ENCODE measurements around the gene STAG2. TPM values are rescaled to one million over a fixed set of nuclear protein-coding genes. Genes with fewer than 3 reads are reported as not detected.

STAG2 gene
- total RNA-seq, 1 experiment from 2014 or later: 42.8 TPM

GRCh38 chrX:123975180-123975579 is 13.7 kb downstream of the STAG2 start:
- no peak for DNase-seq (ENCODE audit: low spot score)

GRCh38 chrX:123976706-123977316 is 15.3 kb downstream of the STAG2 start:
- DNase-seq (ENCODE audit: low spot score): no peak

GRCh38 chrX:123983240-123983639 is 21.7 kb downstream of the STAG2 start:
- DNase-seq (ENCODE audit: low spot score): no peak

DNA sequence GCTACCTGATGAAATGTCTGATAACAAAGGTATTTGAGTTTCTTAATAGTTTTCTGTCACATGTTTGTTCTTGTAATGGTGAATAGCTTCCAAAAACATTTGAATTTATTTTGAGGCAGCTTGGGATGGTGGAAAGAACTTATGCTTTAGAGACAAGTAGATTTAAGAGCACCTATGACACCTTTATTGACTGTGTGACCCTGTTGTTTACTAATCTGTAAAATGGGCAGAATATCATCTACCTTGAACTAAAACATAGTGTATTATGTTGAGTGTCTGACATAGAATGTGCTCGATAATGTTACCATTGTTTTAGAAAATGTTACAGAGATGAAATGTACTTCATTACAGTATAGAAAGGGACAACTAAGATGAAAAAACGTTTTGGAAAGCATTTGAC is 24.9 kb downstream of the STAG2 start:
- DNase-seq (ENCODE audit: low spot score): no peak

DNA sequence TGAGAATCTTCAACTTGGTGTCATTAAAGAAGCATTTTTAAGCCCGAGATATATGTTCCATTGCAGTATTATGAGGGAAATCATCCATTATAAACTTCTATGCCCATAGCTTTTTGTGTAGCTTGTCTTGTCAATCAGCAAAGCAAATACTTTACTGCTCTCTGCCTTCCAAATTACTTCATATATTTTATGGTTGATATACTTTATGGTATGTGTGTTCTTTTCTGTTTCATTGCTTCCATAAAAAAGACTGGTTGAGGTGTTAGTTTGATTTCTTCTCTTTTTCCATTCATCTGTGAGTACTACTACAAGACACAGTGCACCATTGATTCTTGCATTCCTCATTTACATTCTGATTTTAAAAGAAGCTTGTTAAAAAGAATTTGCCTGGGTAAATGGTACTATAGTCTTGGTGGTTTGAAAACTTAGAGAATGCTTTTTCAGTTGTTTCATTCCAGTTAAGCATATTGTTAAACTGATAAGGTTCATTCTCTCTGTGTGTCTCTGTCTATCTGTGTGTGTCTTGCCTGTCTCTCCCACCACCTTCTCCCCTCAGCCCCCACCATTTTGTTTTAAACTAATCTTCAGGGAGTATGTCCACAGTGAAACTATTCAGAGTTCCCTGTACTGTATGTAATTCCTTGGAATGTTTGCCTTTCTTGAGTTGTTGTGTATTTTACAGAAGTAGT is 27.1 kb downstream of the STAG2 start:
- no peak for DNase-seq (ENCODE audit: low spot score)

DNA sequence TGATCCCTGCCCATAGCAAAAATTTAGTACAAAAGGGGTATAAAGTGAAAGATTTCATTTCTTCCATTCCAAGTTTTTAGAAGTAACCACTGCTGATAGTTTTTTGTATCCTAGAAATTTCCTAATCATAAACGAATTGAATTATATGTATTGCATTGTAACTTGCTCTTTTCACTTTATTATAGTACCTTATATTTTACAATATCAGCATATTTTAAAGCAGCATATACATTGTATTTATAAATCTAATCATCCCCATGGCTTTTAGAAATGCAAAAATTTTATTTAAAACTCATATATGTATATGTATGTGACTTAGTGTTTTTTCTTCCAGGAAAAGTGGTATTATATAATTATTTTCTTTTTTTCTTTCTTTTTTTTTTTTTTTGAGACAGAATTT is 27.7 kb downstream of the STAG2 start:
- no peak for DNase-seq (ENCODE audit: low spot score)

DNA sequence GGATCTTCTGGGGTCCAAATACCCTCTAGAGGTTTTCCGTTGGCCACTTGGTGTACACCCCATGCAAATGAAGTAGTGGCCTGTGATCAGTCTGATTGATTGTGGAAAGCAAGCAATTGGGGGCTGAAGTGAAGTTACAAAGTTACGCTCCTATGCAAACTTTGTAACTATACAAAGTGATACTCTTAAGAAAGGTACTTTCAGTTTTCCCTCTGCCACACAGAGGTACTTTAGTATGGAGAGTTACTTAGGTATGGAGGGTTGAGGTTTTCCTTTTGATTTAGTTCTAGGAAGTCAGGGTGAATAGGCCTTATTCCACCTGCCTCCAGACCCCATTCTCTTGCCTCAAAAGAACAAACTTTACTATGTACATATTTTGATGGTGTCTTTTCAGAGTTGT is 28.7 kb downstream of the STAG2 start:
- no peak for DNase-seq (ENCODE audit: low spot score)

DNA sequence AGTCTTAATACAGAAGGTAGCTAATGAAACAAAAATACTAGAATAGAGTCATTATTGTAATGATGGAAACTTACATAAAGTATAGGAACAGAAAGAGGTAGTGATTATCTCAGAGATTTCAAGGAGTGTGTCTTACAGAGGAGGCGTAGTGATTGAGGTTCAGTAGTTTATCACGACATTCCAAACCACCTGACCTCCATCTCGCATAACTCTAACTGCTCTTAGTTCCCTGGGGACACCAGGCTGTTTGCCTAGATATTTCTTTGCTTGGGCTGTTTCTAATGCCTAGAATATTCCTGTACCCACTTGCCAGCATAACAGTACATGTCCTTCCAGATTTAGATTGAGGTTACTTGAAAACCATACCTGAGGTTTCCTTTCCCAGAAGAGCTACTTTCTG is 29.1 kb downstream of the STAG2 start:
- DNase-seq (ENCODE audit: low spot score): no peak

DNA sequence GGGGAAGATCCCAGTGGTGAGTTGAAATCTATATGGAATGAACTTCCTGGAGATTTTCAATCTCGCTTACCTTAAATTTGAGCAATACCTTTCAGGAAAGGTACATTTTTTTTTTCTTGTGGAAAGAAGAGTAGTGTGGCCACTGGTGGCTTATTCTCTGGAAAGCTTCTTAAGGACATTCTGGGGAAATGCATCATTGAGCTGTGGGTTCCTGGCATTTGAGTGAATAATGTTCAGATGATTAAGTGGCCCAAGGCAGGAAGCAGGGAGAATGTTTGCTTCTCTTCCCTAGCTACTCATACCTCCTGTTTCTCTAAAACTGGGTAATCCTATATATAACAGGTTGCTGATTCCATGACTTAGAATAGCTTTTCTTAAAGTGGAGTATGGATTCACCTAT is 31.8 kb downstream of the STAG2 start:
- DNase-seq (ENCODE audit: low spot score): peak; percentile 22

GRCh38 chrX:123993904-123994635 is 32.6 kb downstream of the STAG2 start:
- no peak for DNase-seq (ENCODE audit: low spot score)

GRCh38 chrX:123994730-123995129 is 33.2 kb downstream of the STAG2 start:
- no peak for DNase-seq (ENCODE audit: low spot score)

DNA sequence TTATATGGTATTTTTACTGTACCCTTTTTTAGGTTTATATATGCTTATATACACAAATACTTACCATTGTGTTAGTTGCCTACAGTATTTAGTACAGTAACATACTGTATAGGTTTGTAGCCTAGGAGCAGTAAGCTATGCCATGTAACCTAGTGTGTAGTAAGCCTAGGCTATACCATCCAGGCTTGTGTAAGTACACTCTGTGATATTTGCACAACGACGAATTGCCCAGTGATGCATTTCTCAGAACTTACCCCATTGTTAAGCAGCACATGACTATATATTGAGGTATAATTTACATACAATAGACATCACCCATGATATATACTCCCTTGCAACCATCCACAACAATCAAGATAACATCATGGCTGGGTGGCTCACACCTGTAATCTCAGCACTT is 40.1 kb downstream of the STAG2 start:
- DNase-seq (ENCODE audit: low spot score): no peak

DNA sequence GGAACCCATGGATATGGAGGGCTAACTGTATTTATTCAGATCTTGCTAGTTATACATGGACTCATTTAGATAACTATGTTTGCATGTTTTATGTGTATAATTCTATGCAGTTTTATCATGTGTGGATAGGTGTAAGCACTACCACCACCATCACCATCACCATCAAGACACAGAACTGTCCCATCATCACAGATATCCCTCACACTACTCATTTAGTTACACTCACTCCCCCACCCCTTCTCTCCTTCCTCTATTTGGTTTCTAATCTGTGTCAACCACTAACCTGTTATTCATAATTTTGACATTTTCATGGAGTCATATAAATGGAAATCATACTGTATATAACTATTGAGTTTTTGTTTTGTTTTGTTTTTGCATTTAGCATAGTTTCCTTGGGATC is 43.7 kb downstream of the STAG2 start:
- no peak for DNase-seq (ENCODE audit: low spot score)

- DNase-seq (ENCODE audit: low spot score): no peak
Observed at GRCh38 chrX:124010157-124010556, 48.7 kb downstream of the STAG2 start.

DNA sequence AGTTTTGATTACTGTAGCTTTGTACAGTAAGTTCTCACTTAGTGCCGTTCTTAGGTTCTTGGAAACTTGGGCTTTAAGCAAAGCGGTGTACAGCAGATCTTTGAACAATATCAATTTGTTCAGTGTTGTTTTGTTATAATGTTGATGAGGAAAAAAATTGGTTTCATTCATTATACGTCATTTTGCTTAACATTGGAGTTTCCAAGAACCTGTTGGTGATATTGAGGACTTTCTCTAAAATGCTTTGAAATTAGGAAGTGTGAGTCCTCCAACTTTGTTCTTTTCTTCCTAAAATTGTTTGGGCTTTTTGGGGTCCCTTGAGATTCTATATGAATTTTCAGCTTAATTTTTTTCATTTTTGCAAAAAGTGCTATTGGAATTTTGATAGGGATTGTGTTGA is 49.1 kb downstream of the STAG2 start:
- DNase-seq (ENCODE audit: low spot score): no peak

DNA sequence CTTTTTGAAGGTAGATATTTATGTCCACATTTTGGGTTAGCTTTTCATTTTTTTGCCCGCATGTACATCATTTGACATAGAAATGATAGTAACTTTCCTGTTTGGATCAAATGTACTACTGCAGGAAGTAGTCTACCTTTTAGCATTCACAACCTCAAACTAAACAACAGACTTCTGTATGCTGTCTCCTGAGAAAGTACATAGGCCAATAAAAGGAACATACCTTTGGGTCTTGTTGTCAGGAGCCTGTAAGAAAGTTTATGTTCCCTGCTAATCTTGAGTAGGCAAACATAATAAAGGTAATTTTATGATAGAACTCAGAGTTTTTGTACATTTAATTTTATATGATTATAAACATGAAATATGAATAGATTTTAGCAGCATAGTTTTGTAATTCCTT is 54.2 kb downstream of the STAG2 start:
- DNase-seq (ENCODE audit: low spot score): no peak

DNA sequence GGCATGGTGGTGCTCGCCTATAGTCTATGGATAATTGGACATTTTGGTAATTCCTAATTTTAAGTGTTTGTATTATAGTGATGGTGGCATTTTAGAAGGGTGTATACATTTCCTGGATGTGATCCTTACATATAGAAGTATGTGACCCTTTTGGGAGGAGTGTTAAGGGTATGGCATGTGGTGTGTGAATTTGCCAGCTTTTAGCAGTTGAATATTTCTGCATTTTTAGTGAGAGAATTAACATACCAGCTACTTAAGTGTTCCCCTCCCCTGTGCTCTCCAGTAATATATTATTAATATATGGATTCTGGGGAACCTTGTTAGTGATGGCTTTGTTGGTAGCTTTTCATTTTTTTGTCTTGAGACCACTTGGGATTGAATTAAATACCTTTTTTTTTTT is 55.3 kb downstream of the STAG2 start:
- DNase-seq (ENCODE audit: low spot score): no peak

DNA sequence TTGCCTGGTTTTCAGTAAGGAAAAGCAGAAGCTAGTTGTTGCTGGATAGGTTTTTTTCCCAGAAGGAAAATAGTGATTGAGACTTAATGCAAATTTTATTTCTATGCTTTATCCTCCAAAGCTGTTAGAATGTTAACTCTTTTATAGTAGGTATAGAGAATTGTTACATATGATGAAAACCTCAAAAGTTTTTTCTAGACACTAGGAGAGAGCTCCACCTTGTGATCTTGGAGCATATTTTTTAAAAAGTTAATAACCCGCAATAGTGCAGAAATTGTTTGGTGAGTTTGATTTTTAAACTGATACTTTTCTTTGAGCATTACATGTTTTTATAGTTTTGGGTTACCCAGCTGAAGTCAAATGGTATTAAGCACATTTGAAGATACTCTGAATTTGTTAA is 56.5 kb downstream of the STAG2 start:
- no peak for DNase-seq (ENCODE audit: low spot score)

- DNase-seq (ENCODE audit: low spot score): peak; percentile 0
Observed at GRCh38 chrX:124023838-124024238, 62.3 kb downstream of the STAG2 start.

GRCh38 chrX:124026529-124026928 is 65.0 kb downstream of the STAG2 start:
- DNase-seq (ENCODE audit: low spot score): no peak

GRCh38 chrX:124028182-124028581 is 66.7 kb downstream of the STAG2 start:
- DNase-seq (ENCODE audit: low spot score): peak; percentile 5

GRCh38 chrX:124030520-124030919 is 69.0 kb downstream of the STAG2 start:
- no peak for DNase-seq (ENCODE audit: low spot score)

DNA sequence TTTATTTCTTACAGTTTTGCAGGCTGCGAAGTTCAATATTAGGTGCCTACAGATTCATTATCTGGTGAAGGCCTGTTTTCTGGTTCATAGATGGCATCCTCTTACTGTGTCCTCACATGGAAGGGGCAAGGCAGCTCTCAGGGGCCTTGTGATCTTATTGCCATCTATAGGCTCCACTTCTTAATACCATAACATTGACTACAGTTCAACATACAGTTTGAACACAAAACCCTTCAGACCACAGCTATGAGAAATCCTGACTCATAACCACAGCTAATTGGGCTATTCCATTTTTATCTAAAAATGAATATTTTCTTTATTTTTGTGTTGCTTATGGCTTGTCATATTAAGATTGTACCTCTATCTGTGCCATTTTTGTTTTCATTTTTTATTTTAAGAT is 72.3 kb downstream of the STAG2 start:
- DNase-seq (ENCODE audit: low spot score): peak; percentile 1

Measured in A172 (cell line).